Fibroblast of villous mesenchyme (primary cell): ENCODE data around the gene GFOD2. TPM values are rescaled to one million over a fixed set of nuclear protein-coding genes. Genes with fewer than 3 reads are reported as not detected.

Experiments used
- DNase-seq: peaks from one replicate; pipeline ENCODE4 v3.0.0-alpha.2; 2010; ENCODE audit warnings: low read depth
- H3K4me3 ChIP-seq: 2 replicates; pipeline ENCODE4 v1.5.1; 2011; ENCODE audit warnings: low read depth, mild to moderate bottlenecking, low read length
- total RNA-seq: library from RNA; depleted of rRNA; stranded (reverse); fragments of >200 nt; gene quantifications from 2 replicates; pipeline ENCODE4 v1.2.3, GENCODE V29; 2012
- TF ChIP-seq, protein P1 (sequence below): IDR thresholded peaks from 2 replicates; pipeline ENCODE4 v1.5.1; 2012; ENCODE audit warnings: low read depth, mild to moderate bottlenecking, low read length; ENCODE audit not compliant: insufficient read depth

GFOD2 gene
- total RNA-seq, 1 donor: 15.5 TPM

DNA sequence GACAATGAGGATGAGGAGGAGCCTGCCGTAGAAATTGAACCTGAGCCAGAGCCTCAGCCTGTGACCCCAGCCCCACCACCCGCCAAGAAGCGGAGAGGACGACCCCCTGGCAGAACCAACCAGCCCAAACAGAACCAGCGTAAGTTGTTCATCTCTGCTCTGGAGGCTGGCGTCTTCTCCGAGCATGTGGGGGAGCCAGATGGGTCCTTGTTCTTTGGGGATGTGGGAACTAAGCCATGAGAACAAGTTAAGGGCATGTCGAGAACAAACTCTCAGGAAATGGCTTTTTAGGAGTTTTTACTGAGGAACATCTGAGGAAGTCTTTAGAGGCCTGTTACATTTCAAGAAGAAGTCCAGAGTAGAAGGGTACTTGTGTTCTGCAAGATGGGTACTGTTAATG, 82.4 kb downstream of the GFOD2 start:
- TF ChIP-seq, protein P1, sequence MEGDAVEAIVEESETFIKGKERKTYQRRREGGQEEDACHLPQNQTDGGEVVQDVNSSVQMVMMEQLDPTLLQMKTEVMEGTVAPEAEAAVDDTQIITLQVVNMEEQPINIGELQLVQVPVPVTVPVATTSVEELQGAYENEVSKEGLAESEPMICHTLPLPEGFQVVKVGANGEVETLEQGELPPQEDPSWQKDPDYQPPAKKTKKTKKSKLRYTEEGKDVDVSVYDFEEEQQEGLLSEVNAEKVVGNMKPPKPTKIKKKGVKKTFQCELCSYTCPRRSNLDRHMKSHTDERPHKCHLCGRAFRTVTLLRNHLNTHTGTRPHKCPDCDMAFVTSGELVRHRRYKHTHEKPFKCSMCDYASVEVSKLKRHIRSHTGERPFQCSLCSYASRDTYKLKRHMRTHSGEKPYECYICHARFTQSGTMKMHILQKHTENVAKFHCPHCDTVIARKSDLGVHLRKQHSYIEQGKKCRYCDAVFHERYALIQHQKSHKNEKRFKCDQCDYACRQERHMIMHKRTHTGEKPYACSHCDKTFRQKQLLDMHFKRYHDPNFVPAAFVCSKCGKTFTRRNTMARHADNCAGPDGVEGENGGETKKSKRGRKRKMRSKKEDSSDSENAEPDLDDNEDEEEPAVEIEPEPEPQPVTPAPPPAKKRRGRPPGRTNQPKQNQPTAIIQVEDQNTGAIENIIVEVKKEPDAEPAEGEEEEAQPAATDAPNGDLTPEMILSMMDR: no peak

DNA sequence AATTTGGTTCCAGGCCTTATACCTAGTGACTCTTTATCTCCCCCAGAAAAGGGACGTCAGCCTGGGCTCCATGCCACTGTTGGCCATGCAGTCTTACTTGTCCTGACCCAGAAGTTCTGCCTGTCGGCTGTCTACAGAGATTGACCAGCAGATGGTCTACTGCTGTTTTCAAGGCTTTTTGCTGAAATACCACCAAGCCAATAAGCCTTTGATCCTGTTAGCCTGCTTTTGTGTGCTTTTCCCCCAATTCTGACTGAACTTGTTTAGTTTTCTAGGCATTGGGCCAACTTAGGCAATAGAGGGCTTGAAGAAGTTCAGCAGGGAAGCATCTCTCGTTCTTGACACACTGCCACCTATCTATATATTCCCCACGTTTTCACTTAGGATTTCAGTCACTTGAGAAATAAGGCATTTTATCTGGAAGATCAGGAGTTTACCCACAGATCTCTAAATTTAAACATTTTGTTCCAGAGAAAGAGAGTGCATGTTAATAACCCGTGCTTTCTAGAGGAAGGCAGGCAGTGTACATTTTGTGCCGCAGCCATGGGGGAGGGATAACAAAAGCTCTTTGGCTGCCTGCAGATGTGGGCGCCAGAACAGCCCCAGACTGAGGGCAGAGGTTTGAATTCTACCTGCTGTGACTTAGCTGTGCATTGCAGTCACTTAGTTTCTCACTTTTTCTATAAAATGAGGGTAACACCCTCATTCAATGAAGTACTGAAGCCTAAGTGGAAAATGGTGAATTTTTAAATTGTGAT, 86.5 kb downstream of the GFOD2 start:
- no peak overlapping the region for H3K4me3 ChIP-seq
- TF ChIP-seq, protein P1: no peak
- peak; percentile 93 for DNase-seq

More for the DNA sequence above, 82.4 kb downstream of the GFOD2 start:
- no peak for DNase-seq
- H3K4me3 ChIP-seq: no peak overlapping the region

DNA sequence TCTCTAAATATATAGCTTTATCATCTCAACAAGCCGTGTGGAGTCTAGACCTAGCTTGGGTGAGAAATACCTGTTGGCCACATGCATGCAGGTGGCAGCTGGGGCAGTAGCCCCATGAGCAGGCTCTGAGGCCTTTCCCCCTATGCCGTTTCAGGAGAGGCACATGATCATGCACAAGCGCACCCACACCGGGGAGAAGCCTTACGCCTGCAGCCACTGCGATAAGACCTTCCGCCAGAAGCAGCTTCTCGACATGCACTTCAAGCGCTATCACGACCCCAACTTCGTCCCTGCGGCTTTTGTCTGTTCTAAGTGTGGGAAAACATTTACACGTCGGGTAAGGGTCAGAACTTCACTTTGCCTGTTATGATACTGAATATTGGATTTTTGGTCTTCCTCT, 90.9 kb downstream of the GFOD2 start:
- no peak overlapping the region for H3K4me3 ChIP-seq
- DNase-seq: no peak
- TF ChIP-seq, protein P1: no peak

Other genes with a start within 250 kb of the GFOD2 start
- gene ATP6V0D1, start 238.2 kb downstream of the GFOD2 start, total RNA-seq: 107 and 122 TPM in 2 replicates
- not detected in 2 replicates for gene AGRP, start 235.8 kb downstream of the GFOD2 start, total RNA-seq
- 25.5 and 35.1 TPM in 2 replicates for gene RIPOR1, start 190.5 kb downstream of the GFOD2 start, total RNA-seq
- 26.1 and 33.7 TPM in 2 replicates for gene CTCF, start 156.8 kb downstream of the GFOD2 start, total RNA-seq
- gene CARMIL2, start 74.2 kb downstream of the GFOD2 start, total RNA-seq: under 0.01 TPM in 2 replicates
- gene ACD, start 59.1 kb downstream of the GFOD2 start, total RNA-seq: 15.1 and 19.3 TPM in 2 replicates
- gene PARD6A, start 58.4 kb downstream of the GFOD2 start, total RNA-seq: 0.97 and 2.6 TPM in 2 replicates
- 10.0 and 11.2 TPM in 2 replicates for gene ENKD1, start 52.6 kb downstream of the GFOD2 start, total RNA-seq
- 1.3 and 3.9 TPM in 2 replicates for gene C16orf86, start 52.5 kb downstream of the GFOD2 start, total RNA-seq
- gene RANBP10, start 87.2 kb upstream of the GFOD2 start, total RNA-seq: 6.1 and 8.6 TPM in 2 replicates
- gene TSNAXIP1, start 87.6 kb upstream of the GFOD2 start, total RNA-seq: 0.32 and 1.3 TPM in 2 replicates
- 24.8 and 28.9 TPM in 2 replicates for gene THAP11, start 123.0 kb upstream of the GFOD2 start, total RNA-seq
- 255 and 342 TPM in 2 replicates for gene NUTF2, start 127.6 kb upstream of the GFOD2 start, total RNA-seq
- gene CENPT, start 128.4 kb upstream of the GFOD2 start, total RNA-seq: 31.6 and 39.7 TPM in 2 replicates
- 60.6 and 85.1 TPM in 2 replicates for gene EDC4, start 153.7 kb upstream of the GFOD2 start, total RNA-seq
- gene NRN1L, start 165.6 kb upstream of the GFOD2 start, total RNA-seq: not detected in 2 replicates
- gene PSKH1, start 173.9 kb upstream of the GFOD2 start, total RNA-seq: 13.0 and 13.2 TPM in 2 replicates
- gene CTRL, start 212.5 kb upstream of the GFOD2 start, total RNA-seq: 1.3 TPM in 1 of 2 replicates, not detected in the other
- 54.0 and 72.8 TPM in 2 replicates for gene PSMB10, start 217.5 kb upstream of the GFOD2 start, total RNA-seq
- gene LCAT, start 224.8 kb upstream of the GFOD2 start, total RNA-seq: 8.6 and 9.3 TPM in 2 replicates
- 90.5 and 104 TPM in 2 replicates for gene SLC12A4, start 249.3 kb upstream of the GFOD2 start, total RNA-seq